ENCODE results near the gene D2HGDH.

GRCh38 chr2:241801611-241802420 lies 67.4 kb downstream of the D2HGDH start:
- TF ChIP-seq POLR2A (IDR thresholded peaks at IDR 0.05) (no peak), CTCF (IDR thresholded peaks at IDR 0.05) (no peak)

All from uterus (tissue), 2 donors.